Daoy (cell line): Measurements from ENCODE around the gene SLC31A1. TPM values are rescaled to one million over a fixed set of nuclear protein-coding genes. Genes with fewer than 3 reads are reported as not detected.
"Not testable (repeated sequence)": the region's sequence is repeated elsewhere in the genome, so short reads cannot be mapped to it uniquely, and the experiment has no call there.

Experiments
- DNase-seq: peaks from one replicate; pipeline ENCODE4 v3.0.0-alpha.2; 2015; ENCODE audit warnings: low read depth
- total RNA-seq: library from RNA; depleted of rRNA; stranded (reverse); fragments of >200 nt; shearing (Covaris generic); gene quantifications from 2 replicates; pipeline ENCODE4 v1.2.3, GENCODE V29; 2014

SLC31A1 gene
- total RNA-seq, 1 experiment from 2014 or later: 13.4 TPM

GRCh38 chr9:113220467-113221002 is 809 bp upstream of the SLC31A1 start:
- DNase-seq: no peak

DNA sequence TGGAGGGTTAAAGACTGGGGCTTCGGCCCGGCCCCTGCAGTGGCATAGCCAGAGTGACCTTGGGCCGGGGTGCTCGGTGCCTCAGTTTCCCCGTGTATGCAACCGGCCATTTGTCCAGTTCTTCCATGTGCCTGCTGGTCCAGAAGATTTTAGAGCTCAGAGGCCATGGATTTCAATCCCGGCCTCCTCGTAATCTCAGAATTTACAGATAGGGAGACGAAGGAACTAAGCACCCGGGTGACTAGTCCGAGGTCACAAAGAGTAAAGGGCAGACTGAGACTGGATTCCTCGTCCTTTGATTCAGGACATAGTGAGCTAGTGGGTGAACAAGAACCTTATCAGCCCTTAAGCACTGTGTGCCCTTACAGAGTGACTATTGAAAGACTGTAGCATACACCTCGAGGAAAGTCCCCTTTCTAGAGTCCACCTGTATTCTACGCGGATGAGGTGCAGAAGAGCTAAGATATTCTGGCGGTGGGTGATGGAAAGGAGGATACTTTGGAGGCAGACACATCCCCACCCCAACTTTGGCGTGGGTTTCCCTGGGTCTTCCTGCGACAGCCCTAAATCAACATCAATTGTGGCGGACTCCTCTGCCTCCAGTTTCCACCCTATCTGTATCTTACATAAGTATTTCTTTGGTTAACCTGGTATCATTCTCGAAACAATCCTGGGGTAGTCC is 597 bp downstream of the SLC31A1 start:
- DNase-seq: peak; percentile 5

DNA sequence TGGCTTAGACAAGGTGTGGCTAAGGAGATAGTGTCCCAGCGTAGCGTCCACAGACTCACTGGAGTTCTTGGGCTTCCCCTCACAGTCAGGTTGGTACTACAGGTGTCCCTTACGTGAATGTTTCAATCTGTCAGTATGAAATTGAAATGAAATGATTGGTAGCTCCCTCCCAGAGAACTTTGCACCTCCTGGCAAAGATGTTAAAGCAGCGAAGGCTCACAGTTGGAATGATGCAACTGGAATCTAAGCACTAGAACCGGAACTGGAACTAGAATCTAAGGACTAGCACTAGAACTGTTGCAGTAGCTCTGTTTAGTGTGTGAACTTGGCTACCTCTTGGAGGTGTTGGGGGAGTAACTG is 1.1 kb downstream of the SLC31A1 start:
- DNase-seq: no peak

DNA sequence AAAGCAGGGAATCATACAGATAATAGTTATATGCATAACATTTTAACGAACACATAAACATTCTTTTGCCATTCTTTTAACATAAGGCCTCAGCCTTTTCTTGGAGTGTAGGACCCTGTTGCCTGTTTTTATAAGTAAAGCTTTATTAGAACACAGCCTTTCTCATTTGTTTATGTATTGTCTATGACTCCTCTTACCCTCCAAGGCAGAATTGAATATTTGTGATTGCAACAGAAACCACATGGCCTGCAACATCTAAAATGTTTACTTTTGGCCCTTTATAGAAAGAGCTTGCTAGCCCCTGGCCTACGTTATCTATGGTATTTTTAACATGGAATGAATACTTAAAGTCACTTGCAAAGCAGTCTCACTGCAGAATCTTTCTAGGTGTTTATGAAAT is 2.6 kb downstream of the SLC31A1 start:
- DNase-seq: no peak

DNA sequence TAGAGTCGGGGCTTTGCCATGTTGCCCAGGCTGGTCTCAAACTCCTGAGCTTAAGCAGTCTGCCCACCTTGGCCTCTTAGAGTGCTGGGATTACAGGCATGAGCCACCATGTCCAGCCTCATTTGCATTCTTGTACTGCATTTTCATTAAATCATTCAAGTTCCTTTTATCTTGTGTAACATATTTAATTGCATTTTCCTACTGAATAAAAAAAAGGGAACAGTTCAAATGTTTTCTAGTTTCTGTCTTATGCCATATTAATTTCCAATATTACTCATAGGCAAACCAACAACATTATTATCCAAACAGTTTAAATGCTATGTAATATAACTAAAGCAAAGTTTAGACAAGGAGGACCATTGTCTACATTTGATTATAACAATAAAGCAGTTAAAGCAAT is 6.1 kb downstream of the SLC31A1 start:
- no peak for DNase-seq

DNA sequence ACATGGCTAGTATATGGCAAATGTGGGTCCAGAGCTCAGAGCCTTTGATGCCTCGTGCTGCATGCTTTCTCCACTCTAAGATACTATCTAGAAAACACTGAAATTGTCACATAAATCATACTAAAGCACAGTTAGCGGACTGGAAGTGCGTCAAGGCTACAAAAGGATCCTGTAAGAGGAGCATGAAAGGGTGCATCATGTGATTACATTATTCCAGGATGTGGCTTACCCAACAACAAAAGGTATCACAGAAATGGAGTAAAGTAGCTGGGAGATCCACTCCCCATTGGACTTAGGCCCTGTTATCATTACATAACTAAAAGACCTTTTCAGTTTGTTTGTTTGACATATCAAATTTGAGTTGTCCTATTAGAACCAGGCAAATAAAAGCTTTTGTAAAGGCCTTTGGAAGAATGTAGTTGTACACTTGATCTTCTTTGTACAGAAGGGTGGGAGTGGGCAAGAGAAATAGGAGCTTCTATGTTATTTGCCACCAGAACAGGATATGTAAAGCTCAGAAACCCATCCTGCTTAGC is 6.9 kb downstream of the SLC31A1 start:
- DNase-seq: no peak

- DNase-seq: no peak
These were observed 10.4 kb downstream of the SLC31A1 start for GRCh38 chr9:113231701-113232100.

- DNase-seq: not testable (repeated sequence)
These were observed 14.4 kb downstream of the SLC31A1 start for GRCh38 chr9:113235701-113236255.

DNA sequence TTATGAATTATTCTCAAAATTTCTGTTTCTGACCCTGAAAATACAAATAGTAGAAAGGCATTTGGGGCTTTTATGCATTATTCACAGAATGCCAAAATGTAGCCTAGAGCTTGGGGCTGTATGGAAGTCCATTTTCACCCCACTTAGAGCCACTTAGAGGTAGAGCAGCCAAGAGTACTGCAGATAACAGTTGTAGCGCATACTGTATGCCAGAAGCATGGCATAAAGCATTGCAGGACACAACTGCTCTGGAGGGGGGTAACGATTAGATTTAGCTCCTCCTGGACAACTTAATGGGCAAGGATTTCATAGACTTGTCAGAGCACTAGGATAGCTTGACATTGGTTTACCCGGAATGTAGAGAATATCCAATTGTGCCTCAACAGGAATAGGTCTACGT is 15.7 kb downstream of the SLC31A1 start:
- DNase-seq: no peak

DNA sequence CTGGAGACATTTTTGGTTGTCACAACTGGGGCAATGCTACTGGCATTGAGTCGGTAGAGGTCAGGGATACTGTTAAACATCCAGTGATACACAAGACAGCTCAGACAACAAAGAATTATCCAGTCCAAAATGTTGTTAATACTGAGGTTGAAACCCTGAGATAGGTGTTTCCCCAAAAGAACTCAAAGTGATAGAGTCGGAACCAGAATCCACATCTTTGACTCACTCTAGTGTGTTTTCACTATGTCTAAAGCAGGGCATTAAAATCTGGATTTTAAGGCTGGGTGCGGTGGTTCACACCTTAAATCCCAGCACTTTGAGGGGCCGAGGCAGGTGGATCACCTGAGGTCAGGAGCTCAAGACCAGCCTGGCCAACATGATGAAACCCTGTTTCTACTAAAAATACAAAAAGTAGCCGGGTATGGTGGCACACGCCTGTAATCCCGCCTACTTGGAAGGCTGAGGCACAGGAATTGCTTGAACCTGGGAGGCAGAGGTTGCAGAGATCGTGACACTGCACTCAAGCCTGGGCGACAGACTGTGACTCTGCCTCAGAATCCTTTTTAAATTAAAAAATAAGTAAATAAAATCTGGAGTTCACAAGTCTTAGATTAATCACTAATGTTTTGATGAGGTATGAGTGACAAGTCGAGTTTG is 17.0 kb downstream of the SLC31A1 start:
- no peak for DNase-seq

GRCh38 chr9:113238859-113239232 is 17.5 kb downstream of the SLC31A1 start:
- DNase-seq: no peak

DNA sequence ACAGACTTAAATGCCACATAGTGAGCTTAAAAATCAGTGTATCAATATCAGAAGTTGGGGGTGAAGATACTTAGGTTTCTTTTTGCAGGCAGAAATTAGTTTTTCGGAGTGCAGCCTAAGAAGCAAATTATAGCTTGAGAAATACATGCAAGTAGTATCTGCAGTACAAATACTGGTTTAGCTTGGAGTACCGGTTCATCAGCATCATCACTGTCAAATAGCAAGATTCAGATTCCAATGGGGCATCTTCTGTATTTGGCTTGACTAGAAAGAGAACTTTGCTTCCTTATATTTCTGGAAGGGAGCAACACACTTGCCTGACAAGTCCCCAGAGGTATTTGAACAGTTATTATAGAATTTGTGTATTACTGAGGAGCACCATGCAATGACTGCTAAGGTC is 19.8 kb downstream of the SLC31A1 start:
- DNase-seq: no peak

DNA sequence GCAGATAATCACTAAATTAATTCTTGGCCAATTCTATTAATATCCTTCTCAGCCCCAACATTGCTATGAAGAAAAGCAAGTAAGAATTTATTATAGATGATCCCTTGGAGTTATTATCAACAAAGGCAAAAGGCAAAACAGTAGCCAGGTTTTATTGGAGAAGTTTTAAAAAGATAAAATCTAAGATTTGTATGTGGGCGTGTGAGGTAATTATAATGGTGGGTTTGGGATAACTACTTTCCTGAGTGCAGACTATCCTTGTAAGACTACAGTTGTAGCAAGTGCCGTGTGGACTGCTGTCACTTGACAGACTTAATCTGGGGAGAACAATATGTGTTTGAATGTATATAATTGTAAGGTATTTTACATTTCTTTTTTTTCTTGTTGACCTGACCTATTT is 23.2 kb downstream of the SLC31A1 start:
- no peak for DNase-seq

DNA sequence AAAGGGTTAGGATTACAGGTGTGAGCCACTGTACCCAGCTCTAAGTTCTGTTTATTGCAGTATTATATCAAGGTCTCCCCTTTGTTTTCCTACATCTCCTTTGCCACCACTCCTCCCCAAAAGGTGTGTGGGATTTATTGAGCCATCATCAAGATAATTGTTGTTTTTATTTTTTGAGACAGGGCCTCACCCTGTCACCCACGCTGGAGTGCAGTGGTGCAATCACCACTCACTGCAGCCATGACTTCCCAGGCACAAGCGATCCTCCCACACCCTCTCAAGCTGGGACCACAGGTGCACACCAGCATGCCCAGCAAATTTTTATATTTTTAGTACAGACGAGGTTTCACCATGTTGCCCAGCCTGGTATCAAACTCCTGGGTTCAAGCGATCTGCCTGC is 24.6 kb downstream of the SLC31A1 start:
- no peak for DNase-seq

DNA sequence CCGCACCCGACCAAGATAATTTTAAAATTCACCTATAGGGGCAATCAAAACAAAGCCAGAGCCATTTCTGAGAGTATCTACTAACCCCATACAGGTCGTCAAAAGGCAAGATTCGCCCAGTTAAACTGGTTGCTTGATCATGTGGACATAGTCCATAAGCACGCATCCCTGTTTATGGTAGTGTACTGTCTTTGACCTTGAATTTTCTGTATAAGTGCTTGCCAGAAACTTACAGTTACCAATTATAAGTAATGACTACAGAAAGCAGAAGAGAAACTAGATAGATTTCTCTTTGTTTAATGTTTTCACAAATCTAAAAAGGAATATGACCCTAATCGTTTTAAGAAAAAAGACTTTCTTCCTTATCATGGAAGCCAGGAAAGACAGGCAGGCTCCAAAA is 25.6 kb downstream of the SLC31A1 start:
- no peak for DNase-seq

DNA sequence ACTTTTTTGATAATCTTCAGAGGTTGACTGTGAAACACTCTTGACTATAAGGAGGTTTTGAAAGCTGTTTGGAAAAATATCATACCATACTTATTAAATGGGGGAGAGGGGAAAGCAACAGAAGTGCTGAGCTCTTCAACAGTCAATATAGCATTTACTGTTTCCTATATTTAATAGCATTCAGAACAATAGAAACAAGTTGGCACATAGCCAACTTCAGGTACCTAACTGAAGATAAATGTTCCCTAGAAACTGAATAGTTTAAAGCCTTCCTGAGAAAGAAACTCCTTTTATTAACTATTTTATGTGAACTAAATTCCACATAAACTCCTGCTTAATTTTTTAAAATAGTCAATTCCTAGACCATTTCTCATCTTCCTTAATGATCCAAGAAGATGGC is 26.3 kb downstream of the SLC31A1 start:
- DNase-seq: no peak

DNA sequence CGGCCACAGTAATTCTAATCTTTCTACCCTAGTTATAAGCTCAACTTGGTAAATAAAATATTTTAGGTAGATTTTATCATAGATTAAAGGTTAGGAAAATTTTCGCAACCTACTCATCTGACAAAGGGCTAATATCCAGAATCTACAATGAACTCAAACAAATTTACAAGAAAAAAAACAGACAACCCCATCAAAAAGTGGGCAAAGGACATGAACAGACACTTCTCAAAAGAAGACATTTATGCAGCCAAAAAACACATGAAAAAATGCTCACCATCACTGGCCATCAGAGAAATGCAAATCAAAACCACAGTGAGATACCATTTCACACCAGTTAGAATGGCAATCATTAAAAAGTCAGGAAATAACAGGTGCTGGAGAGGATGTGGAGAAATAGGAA is 28.3 kb downstream of the SLC31A1 start:
- DNase-seq: not testable (repeated sequence)

DNA sequence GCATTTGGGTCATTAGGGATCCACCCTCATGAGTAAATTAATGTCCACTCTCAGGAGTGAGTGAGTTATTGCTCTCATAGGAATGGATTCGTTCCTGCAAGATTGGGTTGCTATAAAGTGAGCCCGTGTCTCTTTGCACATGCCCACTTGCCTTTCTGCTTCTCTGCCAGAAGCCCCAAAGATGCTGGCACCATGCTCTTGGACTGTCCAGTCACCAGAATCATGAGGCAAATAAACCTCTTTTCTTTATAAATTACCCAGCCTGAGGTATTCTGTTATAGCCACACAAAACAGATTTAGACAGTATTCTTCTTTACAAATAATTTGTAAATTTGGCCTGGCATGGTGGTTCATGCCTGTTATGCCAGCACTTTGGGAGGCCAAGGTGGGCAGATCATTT is 29.5 kb downstream of the SLC31A1 start:
- DNase-seq: no peak

DNA sequence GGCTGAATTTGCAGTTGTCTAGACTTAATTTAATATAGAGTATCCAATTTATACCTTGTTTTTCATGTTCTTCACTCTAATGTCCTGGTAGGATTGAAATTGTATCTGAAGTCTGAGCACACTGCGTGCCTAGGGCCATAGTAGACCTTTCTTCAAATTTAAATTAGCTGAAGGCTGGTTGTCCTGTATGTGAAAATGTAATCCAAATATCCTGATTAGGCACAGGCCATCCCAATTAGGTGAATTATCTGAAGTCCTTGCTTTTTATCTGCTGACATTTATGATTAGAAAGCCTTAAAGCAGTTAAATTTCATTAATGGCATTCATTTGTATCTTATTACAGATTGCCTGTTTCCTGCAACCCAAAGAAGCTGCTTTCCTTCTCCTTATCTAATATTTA is 33.6 kb downstream of the SLC31A1 start:
- DNase-seq: no peak

DNA sequence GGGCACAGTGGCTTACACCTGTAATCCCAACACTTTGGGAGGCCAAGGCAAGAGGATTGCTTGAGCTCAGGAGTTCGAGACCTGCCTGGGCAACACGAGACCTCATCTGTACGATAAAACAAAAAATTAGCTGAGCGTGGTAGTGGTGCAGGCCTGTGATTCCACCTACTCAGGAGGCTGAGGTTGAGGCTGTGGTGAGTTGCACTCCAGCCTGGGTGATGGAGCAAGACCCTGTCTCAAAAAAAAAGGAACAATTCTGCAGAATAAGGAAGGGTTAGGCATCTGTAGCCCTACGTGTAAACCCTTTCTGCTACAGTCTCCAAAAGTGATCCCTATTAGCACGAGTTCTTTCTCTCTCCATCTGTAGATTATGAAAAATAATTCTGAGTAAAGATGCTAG is 34.1 kb downstream of the SLC31A1 start:
- no peak for DNase-seq

- no peak for DNase-seq
These were observed 36.5 kb downstream of the SLC31A1 start for GRCh38 chr9:113257863-113258262.

DNA sequence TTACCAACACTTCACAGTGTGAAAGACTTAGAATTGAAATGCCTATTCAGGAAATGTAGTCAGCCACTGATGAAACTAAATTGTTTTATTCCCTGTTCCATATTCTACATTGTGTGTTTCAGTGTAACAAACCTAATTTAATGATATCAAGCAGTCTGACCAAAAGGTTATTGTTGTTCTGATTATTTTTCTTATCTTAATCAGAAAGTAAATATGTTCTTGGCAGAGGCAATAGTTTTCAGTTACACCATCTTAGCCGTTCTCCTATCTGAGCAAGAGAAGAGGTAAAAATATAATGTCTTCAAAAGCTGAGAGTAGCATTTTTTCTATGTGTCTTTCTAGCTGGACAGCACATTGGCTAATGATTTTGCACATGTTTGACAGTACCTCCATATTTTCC is 36.9 kb downstream of the SLC31A1 start:
- DNase-seq: no peak
